Neural cell (in vitro differentiated cells): ENCODE data around the gene NKPD1.

Experiments used
- CTCF ChIP-seq: fragments of 450-650 bp; IDR thresholded peaks from 2 replicates; pipeline ENCODE4 v1.5.1; 2014; ENCODE audit warnings: antibody characterized with exemption, mild to moderate bottlenecking, moderate library complexity; ENCODE audit not compliant: poor library complexity, severe bottlenecking
- EP300 ChIP-seq: fragments of 450-650 bp; conservative IDR thresholded peaks from 2 replicates; pipeline ENCODE4 v1.6.1; 2014; ENCODE audit warnings: antibody characterized with exemption, mild to moderate bottlenecking, moderate library complexity; ENCODE audit not compliant: poor library complexity, severe bottlenecking
- EZH2 ChIP-seq: fragments of 200-600, 300-800 bp; shearing (Covaris generic), sonication (generic); IDR thresholded peaks from 2 replicates; pipeline ENCODE4 v1.6.1; 2014; ENCODE audit warnings: antibody characterized with exemption, low read length, borderline replicate concordance, mild to moderate bottlenecking; ENCODE audit not compliant: insufficient read depth, poor library complexity, severe bottlenecking
- MXI1 ChIP-seq: fragments of 450-650 bp; conservative IDR thresholded peaks from 2 replicates; pipeline ENCODE4 v1.6.1; 2014; ENCODE audit warnings: antibody characterized with exemption, mild to moderate bottlenecking; ENCODE audit not compliant: poor library complexity, severe bottlenecking
- POLR2AphosphoS5 ChIP-seq: IDR thresholded peaks from 2 replicates; pipeline ENCODE4 v1.6.1; 2012
- REST ChIP-seq: IDR thresholded peaks from 2 replicates; pipeline ENCODE4 v1.6.1; 2012; ENCODE audit warnings: borderline replicate concordance
- SMC3 ChIP-seq: fragments of 450-650 bp; conservative IDR thresholded peaks from 2 replicates; pipeline ENCODE4 v1.6.1; 2014; ENCODE audit warnings: antibody characterized with exemption, mild to moderate bottlenecking, moderate library complexity; ENCODE audit not compliant: poor library complexity

DNA sequence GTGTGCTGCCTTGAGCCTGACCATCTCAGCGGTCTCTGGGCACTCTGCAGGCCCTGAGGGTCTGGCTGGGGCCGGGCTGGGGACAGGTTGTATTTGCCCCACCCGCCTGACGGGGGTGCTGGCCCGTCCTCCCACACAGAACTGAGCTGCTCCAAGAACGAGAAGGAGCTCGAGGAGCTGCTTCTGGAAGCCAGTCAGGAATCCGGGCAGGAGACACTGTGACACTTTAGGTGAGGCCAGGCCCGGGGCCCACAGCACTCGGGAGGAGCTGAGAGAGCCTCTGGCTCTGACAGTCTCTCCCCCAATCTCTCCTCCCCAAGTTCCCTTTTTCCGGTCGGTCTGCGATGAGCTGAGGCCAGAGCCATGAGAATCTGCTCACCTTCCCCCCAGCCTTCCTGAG is 14.5 kb downstream of the NKPD1 start:
- TF ChIP-seq CTCF (no peak), REST (no peak), EZH2 (no peak), POLR2AphosphoS5 (no peak), EP300 (no peak), MXI1 (no peak), SMC3 (no peak)
